ENCODE measurements around the gene PHB1. TPM values are rescaled to one million over a fixed set of nuclear protein-coding genes. Genes with fewer than 3 reads are reported as not detected.

The PHB1 gene
- polyA plus RNA-seq (2012; ENCODE audit: missing spikeins) = 252 TPM

DNA sequence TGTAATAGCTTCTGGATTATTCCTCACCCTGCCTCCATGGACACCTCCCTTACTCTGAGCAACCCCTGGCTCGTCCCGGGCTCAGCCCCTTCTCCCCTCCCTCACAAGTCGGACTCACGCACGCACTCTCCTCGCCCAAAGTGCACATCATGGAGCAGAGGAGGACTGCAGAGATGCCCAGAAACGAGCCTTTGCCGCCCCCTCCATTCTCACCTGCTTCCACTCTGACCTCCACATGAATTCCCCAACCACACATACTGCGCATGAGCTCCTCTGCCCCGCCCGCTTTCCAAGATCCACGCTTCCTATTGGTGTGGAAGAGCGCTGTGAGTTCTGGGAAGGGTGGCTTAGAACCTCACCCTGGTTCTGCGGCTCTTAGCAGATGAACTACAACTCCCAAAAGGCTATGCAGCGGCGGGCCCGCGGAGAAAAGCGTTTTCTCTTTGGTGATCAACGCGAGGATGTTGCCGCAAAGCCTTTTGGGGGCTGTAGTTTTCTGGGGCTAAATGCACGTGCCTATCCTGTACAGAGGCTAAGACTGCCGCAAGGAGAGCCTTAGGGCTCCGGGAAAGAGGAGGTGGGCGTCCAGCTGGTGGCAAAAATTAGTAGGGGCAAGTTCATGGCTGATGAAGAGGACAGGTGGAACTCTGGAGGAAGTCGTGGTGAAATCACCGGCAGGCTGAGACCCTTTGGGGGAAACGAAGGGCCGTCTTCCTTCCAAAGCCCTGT, at the start of gene PHB1:
PHB1 (minus strand) TSS at position 261 of the 729 bp plus-strand sequence. CDS start 1,618 bp downstream, outside the sequence.
- FAIRE-seq (peak; percentile 94), DNase-seq (ENCODE audit: insufficient read length) (peak; percentile 91)
- TF ChIP-seq POLR2AphosphoS5 (IDR thresholded peaks at IDR 0.05; ENCODE audit: low read depth, low read length) (peak; percentile 80), POLR2A (IDR thresholded peaks at IDR 0.05; ENCODE audit: low read depth, low read length) (peak; percentile 79), TAF1 (IDR thresholded peaks at IDR 0.05; ENCODE audit: borderline replicate concordance, low read depth, low read length) (no peak)

DNA sequence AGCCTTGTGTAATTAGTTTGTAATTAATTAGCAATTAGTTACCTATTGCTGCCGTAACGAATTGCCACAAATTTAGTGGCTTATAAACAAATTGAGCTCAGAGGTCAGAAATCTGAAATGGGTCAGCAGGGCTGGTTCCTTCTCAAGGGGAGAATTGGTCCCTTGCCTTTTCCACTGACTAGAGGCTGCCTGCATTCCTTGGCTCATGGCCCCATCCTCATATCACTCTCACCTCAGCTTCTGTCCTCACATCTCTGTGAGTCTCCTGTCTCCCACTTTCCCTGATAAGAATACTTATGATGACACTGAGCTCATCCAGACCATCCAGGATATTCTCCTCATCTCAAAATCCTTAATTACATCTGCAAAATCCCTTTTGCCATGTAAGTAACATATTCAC, 49.4 kb upstream of the PHB1 start:
- FAIRE-seq = no peak
- TF ChIP-seq POLR2A (IDR thresholded peaks at IDR 0.05; ENCODE audit: low read depth, low read length) = no peak
- TF ChIP-seq TAF1 (IDR thresholded peaks at IDR 0.05; ENCODE audit: borderline replicate concordance, low read depth, low read length) = no peak
- TF ChIP-seq POLR2AphosphoS5 (IDR thresholded peaks at IDR 0.05; ENCODE audit: low read depth, low read length) = no peak
- DNase-seq (ENCODE audit: insufficient read length) = no peak

DNA sequence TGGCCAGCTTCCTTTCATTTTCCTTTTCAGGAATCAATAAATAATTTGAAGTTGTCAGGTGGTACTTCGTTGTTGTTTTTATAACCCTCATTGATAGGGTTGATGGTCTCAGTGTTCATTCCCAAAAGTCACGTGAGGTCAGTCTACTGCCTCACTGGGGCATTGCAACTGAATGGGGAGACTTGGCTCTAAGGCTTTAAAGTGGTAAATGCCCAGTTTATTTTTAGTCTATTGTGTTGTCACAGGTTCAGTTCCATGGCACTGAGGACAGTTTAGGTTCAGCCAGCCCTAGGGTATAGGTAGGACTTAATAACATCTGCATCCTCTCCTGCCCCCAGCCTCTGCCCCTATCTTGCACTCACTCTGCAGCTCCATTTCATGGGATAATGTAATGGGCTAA, 46.9 kb upstream of the PHB1 start:
- TF ChIP-seq POLR2AphosphoS5 (IDR thresholded peaks at IDR 0.05; ENCODE audit: low read depth, low read length) (no peak), POLR2A (IDR thresholded peaks at IDR 0.05; ENCODE audit: low read depth, low read length) (no peak), TAF1 (IDR thresholded peaks at IDR 0.05; ENCODE audit: borderline replicate concordance, low read depth, low read length) (no peak)
- DNase-seq (ENCODE audit: insufficient read length) (no peak), FAIRE-seq (no peak)

DNA sequence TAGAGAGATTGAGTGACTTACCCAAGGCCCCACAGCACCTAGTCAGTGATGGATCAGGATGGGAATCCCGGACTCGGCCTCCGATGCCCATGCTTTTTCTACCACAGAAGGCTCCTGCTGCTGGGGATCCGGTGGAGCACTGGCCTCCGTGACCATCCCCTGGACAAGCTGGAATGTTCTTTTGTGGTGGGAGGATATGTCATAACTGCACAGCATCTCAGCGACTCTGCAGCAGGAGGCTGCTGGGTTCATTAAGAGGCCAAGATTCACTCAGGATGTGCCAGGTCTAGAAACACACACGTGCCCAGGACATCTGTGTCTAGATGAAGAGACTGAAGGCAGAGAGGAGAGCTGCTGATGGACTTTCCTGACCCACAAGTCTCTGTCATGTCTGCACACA, 45.7 kb upstream of the PHB1 start:
- no peak for DNase-seq (ENCODE audit: insufficient read length)
- TF ChIP-seq POLR2AphosphoS5 (IDR thresholded peaks at IDR 0.05; ENCODE audit: low read depth, low read length) (no peak), TAF1 (IDR thresholded peaks at IDR 0.05; ENCODE audit: borderline replicate concordance, low read depth, low read length) (no peak), POLR2A (IDR thresholded peaks at IDR 0.05; ENCODE audit: low read depth, low read length) (no peak)
- FAIRE-seq = no peak

DNA sequence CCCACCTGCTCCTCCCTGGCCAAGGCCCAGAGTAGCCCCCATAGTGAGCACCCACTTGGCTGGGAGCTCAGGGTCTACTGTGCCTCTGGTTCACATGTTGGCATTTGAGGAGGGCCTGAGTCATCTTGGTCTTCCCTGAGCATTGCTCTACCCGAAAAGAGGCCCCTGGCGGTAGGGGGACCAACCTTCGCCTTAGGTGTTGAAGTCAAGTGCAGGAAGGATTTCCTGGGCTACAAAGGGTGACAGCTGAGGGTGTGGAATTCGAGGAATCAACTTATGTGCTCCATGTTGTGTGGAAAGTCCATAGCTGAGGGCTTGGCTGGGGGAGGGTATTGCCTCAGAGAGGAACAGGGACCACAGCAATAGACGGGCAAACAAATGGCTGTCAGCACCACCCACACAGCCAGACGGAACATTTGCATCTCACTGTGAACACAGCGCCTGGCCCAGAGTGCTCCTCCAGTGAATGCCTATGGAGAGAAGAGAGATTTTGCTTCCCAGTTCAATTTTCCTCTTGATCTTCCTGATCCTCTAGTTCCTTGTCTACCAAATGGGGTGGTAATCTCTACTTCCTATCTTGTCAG, 44.8 kb upstream of the PHB1 start:
- no peak for FAIRE-seq
- TF ChIP-seq POLR2AphosphoS5 (IDR thresholded peaks at IDR 0.05; ENCODE audit: low read depth, low read length) (no peak), TAF1 (IDR thresholded peaks at IDR 0.05; ENCODE audit: borderline replicate concordance, low read depth, low read length) (no peak), POLR2A (IDR thresholded peaks at IDR 0.05; ENCODE audit: low read depth, low read length) (no peak)
- DNase-seq (ENCODE audit: insufficient read length) = no peak

DNA sequence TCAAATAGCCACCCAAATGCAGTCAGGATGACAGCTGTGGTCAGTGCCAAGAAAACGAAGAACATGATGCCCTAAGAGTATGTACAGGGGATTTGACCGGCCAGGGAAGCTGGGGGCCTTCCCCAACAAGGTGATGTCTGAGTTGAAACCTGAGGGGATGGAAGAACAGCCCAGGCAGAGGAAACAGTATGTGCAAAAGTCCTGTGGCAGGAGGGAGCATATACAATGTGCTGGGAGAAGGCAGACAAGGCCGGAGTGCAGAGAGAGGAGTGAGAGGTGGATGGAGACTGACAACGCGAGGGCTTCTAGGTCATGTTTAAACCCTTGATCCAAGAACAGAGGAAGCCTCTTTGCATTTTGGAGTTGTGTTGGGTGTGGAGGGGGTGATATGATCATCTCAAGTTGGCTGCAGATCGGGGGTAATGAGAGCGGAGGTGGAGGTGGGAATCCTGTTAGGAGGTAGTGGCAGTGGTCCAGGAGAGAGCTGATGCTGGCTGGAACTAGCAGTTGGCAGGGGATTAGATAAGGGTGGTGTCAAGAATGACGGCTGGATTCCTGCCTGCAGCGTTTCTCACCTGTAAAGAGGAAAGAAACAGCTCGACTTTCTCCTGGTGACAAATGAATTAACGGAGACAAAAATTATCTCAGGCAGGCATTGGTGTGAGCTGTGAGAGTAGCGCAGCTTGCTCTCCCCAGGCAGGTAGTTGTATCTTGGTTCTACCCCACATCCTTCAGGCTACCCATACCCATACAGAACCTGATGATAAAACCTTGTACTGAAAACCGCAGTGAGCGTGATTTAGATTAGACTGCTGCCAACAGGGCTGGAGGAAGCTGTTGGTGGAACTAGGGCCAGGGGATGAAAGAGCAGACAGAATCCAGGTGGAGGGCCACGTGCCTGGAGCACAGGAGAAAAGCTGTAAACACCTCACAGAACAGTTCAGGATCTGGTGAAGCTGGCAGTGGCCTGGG, 43.2 kb upstream of the PHB1 start:
- FAIRE-seq = no peak
- TF ChIP-seq POLR2AphosphoS5 (IDR thresholded peaks at IDR 0.05; ENCODE audit: low read depth, low read length) (no peak), TAF1 (IDR thresholded peaks at IDR 0.05; ENCODE audit: borderline replicate concordance, low read depth, low read length) (no peak)
- no peak for DNase-seq (ENCODE audit: insufficient read length)

DNA sequence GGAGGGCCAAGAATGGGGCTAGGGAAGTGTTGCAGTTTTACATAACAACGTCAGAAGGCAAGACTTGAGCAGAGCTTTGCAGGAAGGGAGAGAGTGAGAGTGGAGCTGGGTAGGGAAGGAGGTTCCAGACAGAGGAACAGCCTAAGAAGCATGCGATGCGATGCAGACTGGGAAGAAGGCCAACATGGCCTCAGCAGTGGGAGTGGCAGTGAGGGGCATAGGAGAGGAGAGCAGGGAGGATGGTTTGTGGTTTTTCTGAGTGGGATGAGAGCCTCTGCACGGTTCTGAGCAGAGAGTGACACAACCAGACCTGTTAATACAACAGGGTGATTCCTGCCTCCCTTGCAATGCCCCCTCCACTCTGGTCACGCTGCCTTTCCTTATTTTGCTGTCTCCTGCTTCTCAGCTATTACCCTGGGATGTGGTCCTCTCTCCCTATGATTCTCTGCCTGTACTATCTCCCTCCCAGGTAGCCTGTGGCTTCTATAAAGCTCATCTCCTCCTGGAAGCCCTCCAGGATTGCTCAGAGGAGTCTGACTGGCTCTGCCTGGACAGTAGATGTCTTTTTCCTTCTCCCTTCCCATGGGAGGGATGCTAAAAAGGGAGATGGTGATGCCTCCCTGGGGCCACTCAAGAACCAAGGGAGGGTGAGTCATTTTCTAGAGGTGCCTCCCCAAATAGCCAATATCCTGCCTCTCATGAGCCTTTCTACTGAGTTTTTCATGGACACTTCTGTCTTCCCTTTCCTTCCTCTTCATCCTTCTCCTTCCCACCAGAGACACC, 41.7 kb upstream of the PHB1 start:
- DNase-seq (ENCODE audit: insufficient read length) = no peak
- no peak for FAIRE-seq
- TF ChIP-seq POLR2AphosphoS5 (IDR thresholded peaks at IDR 0.05; ENCODE audit: low read depth, low read length) = no peak

DNA sequence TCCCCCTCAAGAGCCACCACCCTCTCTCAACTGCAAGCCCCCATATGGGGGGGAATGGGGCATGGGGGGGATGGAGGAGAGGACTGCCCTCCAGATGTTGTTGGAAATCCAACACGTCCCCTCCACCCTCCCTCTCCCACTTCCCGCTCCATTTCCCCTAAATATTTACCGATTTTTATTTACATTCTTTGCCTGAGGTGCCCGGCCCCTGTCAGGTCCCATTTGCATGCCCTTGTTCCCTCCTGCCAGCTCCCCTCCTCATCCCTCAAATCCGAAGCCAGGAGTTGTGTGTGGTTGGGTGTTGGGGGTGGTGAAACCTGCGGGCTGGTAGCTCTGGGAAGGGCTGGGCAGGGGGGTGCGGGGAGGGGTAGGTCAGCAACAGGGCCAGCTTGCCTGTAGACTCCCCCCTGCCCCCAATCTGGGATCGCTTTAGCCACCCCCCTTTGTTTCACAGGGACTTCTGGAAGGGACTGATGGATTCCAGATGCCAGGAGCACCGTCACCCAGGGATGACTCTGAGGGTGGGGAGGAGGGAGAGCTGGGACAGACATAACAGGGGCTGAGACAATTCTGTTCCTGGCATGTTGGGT, 40.7 kb upstream of the PHB1 start:
- no peak for DNase-seq (ENCODE audit: insufficient read length)
- FAIRE-seq = no peak
- no peak for TF ChIP-seq POLR2A (IDR thresholded peaks at IDR 0.05; ENCODE audit: low read depth, low read length)
- TF ChIP-seq TAF1 (IDR thresholded peaks at IDR 0.05; ENCODE audit: borderline replicate concordance, low read depth, low read length) = no peak
- TF ChIP-seq POLR2AphosphoS5 (IDR thresholded peaks at IDR 0.05; ENCODE audit: low read depth, low read length) = no peak

DNA sequence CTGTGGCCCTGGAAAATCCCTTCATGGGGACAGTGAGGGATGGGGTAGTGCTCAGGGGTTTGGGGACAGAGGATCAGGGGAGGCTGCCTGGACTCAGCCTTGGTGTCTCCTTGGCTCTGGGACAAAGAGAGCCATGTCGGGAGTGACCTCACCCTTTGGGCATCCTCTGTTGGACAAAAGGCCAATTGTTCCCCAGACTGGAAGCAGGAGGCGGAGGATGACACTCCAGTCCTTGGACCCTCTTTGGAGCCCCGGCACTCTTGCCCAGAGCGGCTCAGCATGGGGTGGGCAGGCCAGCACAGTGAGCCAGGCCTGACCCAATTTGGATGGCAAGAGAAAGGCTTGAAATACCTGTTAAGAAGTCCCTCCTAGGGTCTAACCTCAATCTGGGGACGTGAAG, 39.4 kb upstream of the PHB1 start:
- TF ChIP-seq POLR2A (IDR thresholded peaks at IDR 0.05; ENCODE audit: low read depth, low read length) (no peak), POLR2AphosphoS5 (IDR thresholded peaks at IDR 0.05; ENCODE audit: low read depth, low read length) (no peak), TAF1 (IDR thresholded peaks at IDR 0.05; ENCODE audit: borderline replicate concordance, low read depth, low read length) (no peak)
- FAIRE-seq (no peak), DNase-seq (ENCODE audit: insufficient read length) (no peak)

DNA sequence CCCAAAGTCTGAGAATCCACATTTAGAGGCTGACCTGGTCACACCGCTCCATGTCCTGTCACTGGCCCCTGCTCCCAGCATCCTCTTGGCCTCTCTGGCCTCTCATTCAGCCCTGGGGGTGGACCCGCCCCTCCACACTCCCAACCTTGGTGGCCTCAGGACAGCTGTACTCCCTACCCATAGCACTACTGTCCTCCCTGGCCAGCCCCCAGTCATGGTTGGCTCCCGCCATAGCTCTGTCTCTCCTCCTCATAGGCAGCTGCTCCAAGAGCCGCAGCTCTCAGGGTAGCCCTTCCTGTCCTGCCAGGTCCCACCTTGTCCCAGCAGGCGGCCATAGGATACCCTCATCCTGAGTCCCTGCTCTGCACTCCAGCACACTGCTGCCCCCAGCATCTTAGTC, 38.0 kb upstream of the PHB1 start:
- FAIRE-seq (no peak), DNase-seq (ENCODE audit: insufficient read length) (no peak)
- TF ChIP-seq POLR2A (IDR thresholded peaks at IDR 0.05; ENCODE audit: low read depth, low read length) (no peak), POLR2AphosphoS5 (IDR thresholded peaks at IDR 0.05; ENCODE audit: low read depth, low read length) (no peak), TAF1 (IDR thresholded peaks at IDR 0.05; ENCODE audit: borderline replicate concordance, low read depth, low read length) (no peak)

Data from GM12892 (cell line).